ENCODE results near the gene PHAF1. TPM values are rescaled to one million over a fixed set of nuclear protein-coding genes. Genes with fewer than 3 reads are reported as not detected.

The PHAF1 gene
- total RNA-seq, 1 experiment from 2014 or later = 34.4 TPM

GRCh38 chr16:67186550-67186950, 76.8 kb downstream of the PHAF1 start:
- Histone ChIP-seq H3K27me3 (replicated peaks; ENCODE audit: control insufficient read depth, insufficient read depth, low read length) (no peaks in the 10 kb centered on the region), H3K4me1 (peaks cover 45% of the 10 kb centered on the region), H3K9me3 (no peaks in the 10 kb centered on the region), H3K36me3 (ENCODE audit: control insufficient read depth, insufficient read depth, low read length) (no peaks in the 10 kb centered on the region), H3K4me3 (ENCODE audit: low read depth, low read length) (no peak overlapping the region)
- H3K4me1 Mint-ChIP-seq (ENCODE audit: low read depth, unreplicated experiment) = peaks cover 12% of the 10 kb centered on the region
- peaks cover 3% of the 10 kb centered on the region for H3K27me3 Mint-ChIP-seq (ENCODE audit: insufficient read depth, unreplicated experiment)
- H3K9me3 Mint-ChIP-seq (ENCODE audit: unreplicated experiment) = no peaks in the 10 kb centered on the region
- H3K36me3 Mint-ChIP-seq (ENCODE audit: insufficient read depth, unreplicated experiment) = peaks cover 12% of the 10 kb centered on the region
- ChIA-PET POLR2A (no interaction called here), CTCF (interaction anchor here (0.5 kb wide), 1 partner anchor 230 kb away, joined by 3 read pairs; no protein-coding TSS in a partner anchor)
- DNase-seq = peak; percentile 67 to 77
- no peak overlapping the region for H3K27ac Mint-ChIP-seq (ENCODE audit: unreplicated experiment)
- intact Hi-C loops (cut with micrococcal nuclease; ENCODE audit: unreplicated experiment) = loop anchor here (1.0 kb wide), 1 partner anchor 12 kb away; no protein-coding TSS in a partner anchor
- no TSS peak for BruUV-seq (replicated peaks)
- TF ChIP-seq CTCF (IDR thresholded peaks at IDR 0.05; ENCODE audit: insufficient read depth in 1 of 2, low read depth in 1 of 2, low read length in 1 of 2, severe bottlenecking in 1 of 2, unreplicated experiment in 1 of 2) = no peak
- no peak overlapping the region for H3K4me3 Mint-ChIP-seq (ENCODE audit: unreplicated experiment)

- Mint-ChIP-seq H3K36me3 (ENCODE audit: insufficient read depth, unreplicated experiment) (peaks cover 20% of the 10 kb centered on the region), H3K4me1 (ENCODE audit: low read depth, unreplicated experiment) (peaks cover 16% of the 10 kb centered on the region), H3K9me3 (ENCODE audit: unreplicated experiment) (no peaks in the 10 kb centered on the region), H3K4me3 (ENCODE audit: unreplicated experiment) (no peak overlapping the region), H3K27ac (ENCODE audit: unreplicated experiment) (no peak overlapping the region), H3K27me3 (ENCODE audit: insufficient read depth, unreplicated experiment) (peaks cover 3% of the 10 kb centered on the region)
- POLR2A ChIA-PET = no interaction called here
- H3K36me3 ChIP-seq (ENCODE audit: control insufficient read depth, insufficient read depth, low read length) = no peaks in the 10 kb centered on the region
- H3K9me3 ChIP-seq = no peaks in the 10 kb centered on the region
- H3K4me3 ChIP-seq (ENCODE audit: low read depth, low read length) = no peak overlapping the region
- intact Hi-C loops (cut with micrococcal nuclease; ENCODE audit: unreplicated experiment) = no loop called here
- CTCF ChIA-PET = interaction anchor here (0.5 to 0.6 kb wide), 2 partner anchors 17 to 230 kb away, joined by 3 to 4 read pairs; partner anchors contain the start of gene NOL3
- H3K27me3 ChIP-seq (replicated peaks; ENCODE audit: control insufficient read depth, insufficient read depth, low read length) = no peaks in the 10 kb centered on the region
- peaks cover 47% of the 10 kb centered on the region for H3K4me1 ChIP-seq
- BruUV-seq (replicated peaks) = no TSS peak
- TF ChIP-seq CTCF (IDR thresholded peaks at IDR 0.05; ENCODE audit: insufficient read depth in 1 of 2, low read depth in 1 of 2, low read length in 1 of 2, severe bottlenecking in 1 of 2, unreplicated experiment in 1 of 2) = no peak
- no peak for DNase-seq
Measured at GRCh38 chr16:67187175-67187890, 77.6 kb downstream of the PHAF1 start.

- CTCF ChIA-PET = no interaction called here
- no peak overlapping the region for H3K27ac Mint-ChIP-seq (ENCODE audit: unreplicated experiment)
- H3K4me3 Mint-ChIP-seq (ENCODE audit: unreplicated experiment) = no peak overlapping the region
- H3K4me3 ChIP-seq (ENCODE audit: low read depth, low read length) = no peak overlapping the region
- intact Hi-C loops (cut with micrococcal nuclease; ENCODE audit: unreplicated experiment) = no loop called here
- peaks cover 3% of the 10 kb centered on the region for H3K27me3 Mint-ChIP-seq (ENCODE audit: insufficient read depth, unreplicated experiment)
- POLR2A ChIA-PET = no interaction called here
- H3K9me3 ChIP-seq = no peaks in the 10 kb centered on the region
- no peaks in the 10 kb centered on the region for H3K27me3 ChIP-seq (replicated peaks; ENCODE audit: control insufficient read depth, insufficient read depth, low read length)
- no peaks in the 10 kb centered on the region for H3K36me3 ChIP-seq (ENCODE audit: control insufficient read depth, insufficient read depth, low read length)
- peaks cover 28% of the 10 kb centered on the region for H3K36me3 Mint-ChIP-seq (ENCODE audit: insufficient read depth, unreplicated experiment)
- DNase-seq = no peak
- H3K4me1 Mint-ChIP-seq (ENCODE audit: low read depth, unreplicated experiment) = peaks cover 16% of the 10 kb centered on the region
- no peaks in the 10 kb centered on the region for H3K9me3 Mint-ChIP-seq (ENCODE audit: unreplicated experiment)
- TF ChIP-seq CTCF (IDR thresholded peaks at IDR 0.05; ENCODE audit: insufficient read depth in 1 of 2, low read depth in 1 of 2, low read length in 1 of 2, severe bottlenecking in 1 of 2, unreplicated experiment in 1 of 2) = no peak
- peaks cover 38% of the 10 kb centered on the region for H3K4me1 ChIP-seq
- BruUV-seq (replicated peaks) = no TSS peak
Measured at GRCh38 chr16:67188323-67188722, 78.6 kb downstream of the PHAF1 start.

All from Caco-2 (cell line).